IMR-90 (cell line): ENCODE measurements around the gene TMEM50A. TPM values are rescaled to one million over a fixed set of nuclear protein-coding genes. Genes with fewer than 3 reads are reported as not detected.

ENCODE experiments used
- ATAC-seq: fragments of 200-7000 bp; cut with Tn5 transposase; 2 replicates; pipeline ENCODE4 v1.9.1; 2020; ENCODE audit warnings: low read depth, mild to moderate bottlenecking, moderate library complexity
- BruUV-seq: library from RNA; stranded (reverse); fragments of 400-500 nt; replicated peaks from 2 replicates; lab custom pipeline; 2021; lab: Mats Ljungman, UMichigan
- CTCF ChIA-PET: fragments of 300-600 bp; formaldehyde crosslinking; extraction: SDS; loops from one replicate; lab custom pipeline; 2021; ENCODE audit warnings: antibody characterized with exemption; lab: Yijun Ruan, JAX
- POLR2A ChIA-PET: fragments of 300-600 bp; sonication (Branson Sonifier 250); formaldehyde crosslinking; loops from one replicate; lab custom pipeline; 2022; ENCODE audit warnings: antibody characterized with exemption; ENCODE audit not compliant: unreplicated experiment; lab: Charles Lee
- DNase-seq: peaks from one replicate; pipeline ENCODE4 v3.0.0; 2013
- H2AFZ ChIP-seq: replicated peaks from 2 replicates; pipeline ENCODE3; 2013; ENCODE audit warnings: low read length, mild to moderate bottlenecking; ENCODE audit not compliant: poor library complexity
- H2AK5ac ChIP-seq: 2 replicates; pipeline ENCODE4 v1.6.1; 2013; ENCODE audit warnings: low read depth, low read length, inconsistent platforms
- H2AK9ac ChIP-seq: replicated peaks from 2 replicates; pipeline ENCODE3; 2013; ENCODE audit warnings: mild to moderate bottlenecking, low read depth, low read length, moderate library complexity; ENCODE audit not compliant: poor library complexity
- H2BK120ac ChIP-seq: 2 replicates; pipeline ENCODE4 v1.6.1; 2013; ENCODE audit warnings: low read depth, low read length, inconsistent platforms
- H2BK15ac ChIP-seq: 3 replicates; pipeline ENCODE4 v1.6.1; 2013; ENCODE audit warnings: low read depth, low read length, inconsistent platforms
- H2BK20ac ChIP-seq: 2 replicates; pipeline ENCODE4 v1.6.1; 2013; ENCODE audit warnings: low read depth, mild to moderate bottlenecking, inconsistent platforms, low read length, moderate library complexity
- H2BK5ac ChIP-seq: 2 replicates; pipeline ENCODE4 v1.6.1; 2013; ENCODE audit warnings: mild to moderate bottlenecking, low read depth, low read length, inconsistent platforms; ENCODE audit not compliant: poor library complexity, severe bottlenecking
- H3K14ac ChIP-seq: replicated peaks from 2 replicates; pipeline ENCODE4 v1.6.1; 2013; ENCODE audit warnings: low read depth, low read length, inconsistent platforms
- H3K18ac ChIP-seq: 2 replicates; pipeline ENCODE4 v1.6.1; 2013; ENCODE audit warnings: low read depth, low read length, control low read depth
- H3K23ac ChIP-seq: 2 replicates; pipeline ENCODE4 v1.6.1; 2013; ENCODE audit warnings: low read depth, low read length, inconsistent platforms
- H3K27ac ChIP-seq: 2 replicates; pipeline ENCODE4 v1.5.1; 2013; ENCODE audit warnings: mild to moderate bottlenecking, control low read depth, low read length; ENCODE audit not compliant: insufficient read depth
- H3K27me3 ChIP-seq: 2 replicates; pipeline ENCODE4 v1.6.1; 2013; ENCODE audit warnings: low read length; ENCODE audit not compliant: control insufficient read depth, insufficient read depth
- H3K36me3 ChIP-seq: 2 replicates; pipeline ENCODE4 v1.6.1; 2013; ENCODE audit warnings: low read length, mixed read lengths; ENCODE audit not compliant: control insufficient read depth, insufficient read depth
- H3K4ac ChIP-seq: 2 replicates; pipeline ENCODE4 v1.6.1; 2013; ENCODE audit warnings: low read depth, low read length, inconsistent platforms
- H3K4me1 ChIP-seq: 2 replicates; pipeline ENCODE4 v1.6.1; 2013; ENCODE audit warnings: low read length, mixed read lengths; ENCODE audit not compliant: control insufficient read depth, insufficient read depth
- H3K4me2 ChIP-seq: 2 replicates; pipeline ENCODE4 v1.6.1; 2013; ENCODE audit warnings: low read depth, mild to moderate bottlenecking, control low read depth, low read length, moderate library complexity
- H3K4me3 ChIP-seq: 2 replicates; pipeline ENCODE4 v1.5.1; 2013; ENCODE audit warnings: low read depth, mild to moderate bottlenecking, control low read depth, low read length, moderate library complexity; ENCODE audit not compliant: insufficient read depth
- H3K56ac ChIP-seq: 2 replicates; pipeline ENCODE4 v1.6.1; 2013; ENCODE audit warnings: low read length, inconsistent platforms; ENCODE audit not compliant: insufficient read depth; ENCODE audit errors: extremely low read depth
- H3K79me1 ChIP-seq, 2 experiments: 2 replicates each; pipeline ENCODE4 v1.6.1; 2013; ENCODE audit warnings: low read length in 2 of 2, inconsistent platforms in 1 of 2, low read depth in 1 of 2
- H3K9ac ChIP-seq: 2 replicates; pipeline ENCODE4 v1.6.1; 2013; ENCODE audit warnings: low read depth, low read length, control low read depth
- H3K9me1 ChIP-seq: 2 replicates; pipeline ENCODE4 v1.6.1; 2013; ENCODE audit warnings: low read length, inconsistent platforms; ENCODE audit not compliant: insufficient read depth
- H3K9me3 ChIP-seq: 2 replicates; pipeline ENCODE4 v1.6.1; 2013; ENCODE audit warnings: low read length; ENCODE audit not compliant: control insufficient read depth, insufficient read depth
- H4K20me1 ChIP-seq: 2 replicates; pipeline ENCODE4 v1.6.1; 2013; ENCODE audit warnings: low read length, inconsistent platforms; ENCODE audit not compliant: insufficient read depth
- H4K5ac ChIP-seq: 2 replicates; pipeline ENCODE4 v1.6.1; 2013; ENCODE audit warnings: mild to moderate bottlenecking, low read depth, low read length, control low read depth
- H4K8ac ChIP-seq, 2 experiments: 2 replicates each; pipeline ENCODE4 v1.6.1; 2013; ENCODE audit warnings: low read depth in 2 of 2, low read length in 2 of 2, control low read depth in 1 of 2, inconsistent platforms in 1 of 2
- H4K91ac ChIP-seq: 2 replicates; pipeline ENCODE4 v1.6.1; 2013; ENCODE audit warnings: low read depth, low read length, inconsistent platforms; ENCODE audit not compliant: insufficient read depth
- BHLHE40 ChIP-seq: fragments of 150-350 bp; IDR thresholded peaks from 2 replicates; pipeline ENCODE4 v1.6.1; 2016; ENCODE audit warnings: mild to moderate bottlenecking, low read depth, low read length
- CEBPB ChIP-seq: IDR thresholded peaks from 2 replicates; pipeline ENCODE4 v1.6.1; 2012; ENCODE audit warnings: low read depth, low read length, improper control_type of control experiment
- CHD1 ChIP-seq: IDR thresholded peaks from 2 replicates; pipeline ENCODE4 v1.6.1; 2012; ENCODE audit warnings: low read depth, low read length, improper control_type of control experiment
- CTCF ChIP-seq: conservative IDR thresholded peaks from 2 replicates; pipeline ENCODE4 v1.5.1; 2012; ENCODE audit warnings: mild to moderate bottlenecking, low read depth, low read length, improper control_type of control experiment
- ELK1 ChIP-seq: fragments of 150-350 bp; IDR thresholded peaks from 2 replicates; pipeline ENCODE4 v1.6.1; 2016; ENCODE audit warnings: low read depth, mild to moderate bottlenecking, low read length, moderate library complexity, borderline replicate concordance
- FOS ChIP-seq: fragments of 150-350 bp; IDR thresholded peaks from 2 replicates; pipeline ENCODE4 v1.6.1; 2016; ENCODE audit warnings: low read depth, low read length
- MAFK ChIP-seq: IDR thresholded peaks from 2 replicates; pipeline ENCODE4 v1.6.1; 2012; ENCODE audit warnings: low read depth, low read length, improper control_type of control experiment
- MAZ ChIP-seq: IDR thresholded peaks from 2 replicates; pipeline ENCODE4 v1.6.1; 2012; ENCODE audit warnings: low read depth, mild to moderate bottlenecking, low read length, improper control_type of control experiment, moderate library complexity, borderline replicate concordance
- MXI1 ChIP-seq: IDR thresholded peaks from 2 replicates; pipeline ENCODE4 v1.6.1; 2012; ENCODE audit warnings: low read depth, mild to moderate bottlenecking, low read length, moderate library complexity, borderline replicate concordance
- NFE2L2 ChIP-seq: fragments of 150-350 bp; IDR thresholded peaks from 2 replicates; pipeline ENCODE4 v1.6.1; 2016; ENCODE audit warnings: low read depth, mild to moderate bottlenecking, low read length
- POLR2A ChIP-seq: IDR thresholded peaks from 2 replicates; pipeline ENCODE4 v1.6.1; 2012; ENCODE audit warnings: mild to moderate bottlenecking, low read depth, low read length
- RAD21 ChIP-seq: IDR thresholded peaks from 2 replicates; pipeline ENCODE4 v1.6.1; 2012; ENCODE audit warnings: low read length, improper control_type of control experiment
- RCOR1 ChIP-seq: IDR thresholded peaks from 2 replicates; pipeline ENCODE4 v1.6.1; 2012; ENCODE audit warnings: mild to moderate bottlenecking, low read length, improper control_type of control experiment; ENCODE audit not compliant: insufficient replicate concordance
- RFX5 ChIP-seq: IDR thresholded peaks from 2 replicates; pipeline ENCODE4 v1.8.0; 2012; ENCODE audit warnings: low read depth, mild to moderate bottlenecking, low read length, moderate library complexity
- SMC3 ChIP-seq: fragments of 150-350 bp; IDR thresholded peaks from 2 replicates; pipeline ENCODE4 v1.6.1; 2016; ENCODE audit warnings: low read depth, mild to moderate bottlenecking, antibody characterized with exemption, low read length, moderate library complexity
- USF2 ChIP-seq: fragments of 150-350 bp; IDR thresholded peaks from 2 replicates; pipeline ENCODE4 v1.6.1; 2017; ENCODE audit warnings: mild to moderate bottlenecking, antibody characterized with exemption, low read length, low read depth
- WGBS, 2 experiments: methylation state at CpG; one replicate each; pipeline versions ENCODE4 v1.1.5 to v1.1.7; 2013; ENCODE audit warnings: missing lambda C conversion rate in 2 of 2; ENCODE audit not compliant: insufficient read length in 1 of 2; ENCODE audit errors: extremely low coverage in 2 of 2; 5-methylcytosine and 5-hydroxymethylcytosine counted together
- dilution Hi-C: fragments of 300-500 bp; cut with HindIII; formaldehyde crosslinking; loops from one replicate; pipeline ENCODE4 v1.14.3; 2018; ENCODE audit warnings: low sequenced_read_pairs; ENCODE audit not compliant: unreplicated experiment
- in situ Hi-C: fragments of 300-500 bp; cut with MboI; formaldehyde crosslinking; loops from 3 replicates; pipeline ENCODE4 v1.14.3; 2019; ENCODE audit warnings: low sequenced_read_pairs, inconsistent platforms, mixed read lengths
- intact Hi-C: fragments of 100-400 bp; cut with micrococcal nuclease; formaldehyde crosslinking; loops from 2 replicates; pipeline ENCODE4 v1.10.0; 2022
- polyA plus RNA-seq, 3 experiments: library from polyadenylated mRNA; depleted of rRNA; stranded (reverse); fragments of >200 nt; gene quantifications; 2 replicates each; pipeline ENCODE4 v1.2.3, GENCODE V29; 2012; ENCODE audit warnings: low replicate concordance in 1 of 3
- total RNA-seq: library from RNA; depleted of rRNA; stranded (reverse); fragments of >200 nt; gene quantifications from 2 replicates; pipeline ENCODE4 v1.2.3, GENCODE V29; 2012

Gene TMEM50A
- total and polyA plus RNA-seq, 2 of the 4 experiments (the other 2 are of a cell fraction) = 48.4 to 63.9 TPM

GRCh38 chr1:25355841-25356395 lies 17.8 kb downstream of the TMEM50A start:
- ChIA-PET CTCF (no interaction called here), POLR2A (no interaction called here)
- Histone ChIP-seq H3K9me3 (no peaks in the 10 kb centered on the region), H3K4me1 (peaks cover 5% of the 10 kb centered on the region), H3K9ac (no peak overlapping the region), H3K4ac (0 out of 2 replicates have a peak overlapping the region, but pooled peaks have one; percentile 3), H2AK9ac (no peak overlapping the region), H4K8ac (no peak overlapping the region), H2BK15ac (no peak overlapping the region), H2AK5ac (peak overlapping the region; percentile 94; the same call in 1 of the 2 replicates), H3K23ac (0 out of 2 replicates have a peak overlapping the region, but pooled peaks have one; percentile 34), H2AFZ (no peak overlapping the region), H3K56ac (no peak overlapping the region), H3K9me1 (peaks cover 11% of the 10 kb centered on the region), H3K27me3 (no peaks in the 10 kb centered on the region), H3K27ac (no peak overlapping the region), H3K4me3 (no peak overlapping the region), H4K91ac (no peak overlapping the region), H3K18ac (no peak overlapping the region; the same call in 1 of the 2 replicates), H2BK20ac (no peak overlapping the region), H3K14ac (no peak overlapping the region), H3K4me2 (no peak overlapping the region), H3K79me1 (peaks cover 16 to 53% of the 10 kb centered on the region in 2 experiments), H2BK5ac (peak overlapping the region; percentile 17), H4K20me1 (peaks cover 3% of the 10 kb centered on the region; the same call in 1 of the 2 replicates), H2BK120ac (no peak overlapping the region), H4K5ac (no peak overlapping the region), H3K36me3 (peaks cover 32% of the 10 kb centered on the region)
- BruUV-seq = no TSS peak
- dilution Hi-C loops = no loop called here
- no peak for ATAC-seq
- no peak for DNase-seq
- no peak for TF ChIP-seq FOS
- no peak for TF ChIP-seq SMC3
- TF ChIP-seq MAFK = no peak
- TF ChIP-seq CTCF = no peak
- no peak for TF ChIP-seq MAZ
- no peak for TF ChIP-seq BHLHE40
- no peak for TF ChIP-seq ELK1
- no peak for TF ChIP-seq MXI1
- TF ChIP-seq NFE2L2 = no peak
- no peak for TF ChIP-seq RFX5
- no peak for TF ChIP-seq POLR2A
- TF ChIP-seq CEBPB = no peak
- no peak for TF ChIP-seq CHD1
- no peak for TF ChIP-seq USF2
- no peak for TF ChIP-seq RAD21
- TF ChIP-seq RCOR1 = no peak
- in situ Hi-C loops = no loop called here
- 84% methylated on average over 2 of the region's 6 CpGs; no CpG with 5 or more reads in 1 of the 2 experiments for WGBS, 2 experiments
- intact Hi-C loops = no loop called here
